ENCODE measurements around the gene HCCS.

GRCh38 chrX:11108253-11108941 lies 2.7 kb upstream of the HCCS start:
- TF ChIP-seq CTCF (IDR thresholded peaks at IDR 0.05) = no peak
- TF ChIP-seq POLR2A (IDR thresholded peaks at IDR 0.05) = no peak
- no peak for TF ChIP-seq POLR2AphosphoS5 (IDR thresholded peaks at IDR 0.05)
- no peak for TF ChIP-seq EP300 (IDR thresholded peaks at IDR 0.05)
